ENCODE data around the gene RNF5.

RNF5 gene

GRCh38 chr6:32189069-32189741, 11.0 kb downstream of the RNF5 start:
- Histone ChIP-seq H3K36me3 (ENCODE audit: insufficient read depth, low read length) (peaks cover 15% of the 10 kb centered on the region; the same call in 1 of the 2 replicates), H3K79me2 (ENCODE audit: insufficient read depth, low read length) (peaks cover 75% of the 10 kb centered on the region)

GRCh38 chr6:32189742-32190053, 11.5 kb downstream of the RNF5 start:
- Histone ChIP-seq H3K4me2 (ENCODE audit: low read depth, low read length, poor library complexity, severe bottlenecking) (peak overlapping the region; percentile 99), H4K20me1 (ENCODE audit: insufficient read depth, low read length, poor library complexity, severe bottlenecking) (peaks cover 11% of the 10 kb centered on the region), H3K9me3 (ENCODE audit: insufficient read depth, low read depth, low read length) (no peaks in the 10 kb centered on the region), H3F3A (ENCODE audit: low read depth) (no peaks in the 10 kb centered on the region), H3K79me2 (ENCODE audit: insufficient read depth, low read length) (peaks cover 78% of the 10 kb centered on the region), H2AFZ (ENCODE audit: low read length) (no peak overlapping the region), H3K9me2 (replicated peaks; ENCODE audit: low read depth, low read length) (no peaks in the 10 kb centered on the region), H3K4me1 (ENCODE audit: insufficient read depth, low read length, poor library complexity, severe bottlenecking) (peaks cover 51% of the 10 kb centered on the region), H3K27me3 (ENCODE audit: insufficient read depth, low read length, poor library complexity, severe bottlenecking) (no peaks in the 10 kb centered on the region), H3K36me3 (ENCODE audit: insufficient read depth, low read length) (peaks cover 15% of the 10 kb centered on the region; the same call in 1 of the 2 replicates), H3K4me3 (ENCODE audit: low read length, poor library complexity, severe bottlenecking) (peak overlapping the region; percentile 91), H3K9ac (ENCODE audit: low read depth, low read length, poor library complexity, severe bottlenecking) (peak overlapping the region; percentile 96)
- TF ChIP-seq EZH2phosphoT487 (IDR thresholded peaks at IDR 0.05; ENCODE audit: borderline replicate concordance): no peak
- TF ChIP-seq CTCF (conservative IDR thresholded peaks at IDR 0.05; ENCODE audit: low read length): no peak

More at GRCh38 chr6:32189069-32189741, 11.0 kb downstream of the RNF5 start:
- Histone ChIP-seq H3K4me1 (ENCODE audit: insufficient read depth, low read length, poor library complexity, severe bottlenecking) (peaks cover 46% of the 10 kb centered on the region), H2AFZ (ENCODE audit: low read length) (no peak overlapping the region), H3F3A (ENCODE audit: low read depth) (no peaks in the 10 kb centered on the region), H3K9ac (ENCODE audit: low read depth, low read length, poor library complexity, severe bottlenecking) (peak overlapping the region; percentile 96), H4K20me1 (ENCODE audit: insufficient read depth, low read length, poor library complexity, severe bottlenecking) (peaks cover 11% of the 10 kb centered on the region), H3K4me2 (ENCODE audit: low read depth, low read length, poor library complexity, severe bottlenecking) (peak overlapping the region; percentile 99), H3K4me3 (ENCODE audit: low read length, poor library complexity, severe bottlenecking) (peak overlapping the region; percentile 91), H3K9me3 (ENCODE audit: insufficient read depth, low read depth, low read length) (no peaks in the 10 kb centered on the region), H3K27me3 (ENCODE audit: insufficient read depth, low read length, poor library complexity, severe bottlenecking) (no peaks in the 10 kb centered on the region), H3K9me2 (replicated peaks; ENCODE audit: low read depth, low read length) (no peaks in the 10 kb centered on the region)
- TF ChIP-seq EZH2phosphoT487 (IDR thresholded peaks at IDR 0.05; ENCODE audit: borderline replicate concordance): no peak
- no peak for TF ChIP-seq CTCF (conservative IDR thresholded peaks at IDR 0.05; ENCODE audit: low read length)

GRCh38 chr6:32190054-32190851, 12.0 kb downstream of the RNF5 start, which contains the start of gene PBX2:
Gene PBX2, minus strand, starts transcription at chr6:32190202. Its CDS starts 287 bp downstream, at chr6:32189915.
- peak within 1 kb of the TSS; percentile 96 for H3K9ac ChIP-seq (ENCODE audit: low read depth, low read length, poor library complexity, severe bottlenecking)

More at GRCh38 chr6:32190054-32190851, 12.0 kb downstream of the RNF5 start, which contains the start of gene PBX2:
- Histone ChIP-seq H3K79me2 (ENCODE audit: insufficient read depth, low read length) (peaks cover 79% of the 10 kb centered on the region), H3K4me2 (ENCODE audit: low read depth, low read length, poor library complexity, severe bottlenecking) (peak within 1 kb of the TSS; percentile 99), H3K4me3 (ENCODE audit: low read length, poor library complexity, severe bottlenecking) (peak within 1 kb of the TSS; percentile 91), H2AFZ (ENCODE audit: low read length) (no peak within 1 kb of the TSS), H3K9me2 (replicated peaks; ENCODE audit: low read depth, low read length) (no peaks in the 10 kb centered on the region), H3K9me3 (ENCODE audit: insufficient read depth, low read depth, low read length) (no peaks in the 10 kb centered on the region), H3K4me1 (ENCODE audit: insufficient read depth, low read length, poor library complexity, severe bottlenecking) (peaks cover 57% of the 10 kb centered on the region), H3K27me3 (ENCODE audit: insufficient read depth, low read length, poor library complexity, severe bottlenecking) (no peaks in the 10 kb centered on the region), H3K36me3 (ENCODE audit: insufficient read depth, low read length) (peaks cover 15% of the 10 kb centered on the region; the same call in 1 of the 2 replicates), H4K20me1 (ENCODE audit: insufficient read depth, low read length, poor library complexity, severe bottlenecking) (peaks cover 11% of the 10 kb centered on the region), H3F3A (ENCODE audit: low read depth) (no peaks in the 10 kb centered on the region)
- TF ChIP-seq CTCF (conservative IDR thresholded peaks at IDR 0.05; ENCODE audit: low read length): no peak
- no peak for TF ChIP-seq EZH2phosphoT487 (IDR thresholded peaks at IDR 0.05; ENCODE audit: borderline replicate concordance)

All from Loucy (cell line).